Gastrocnemius medialis (tissue), 4 donors: ENCODE results near the gene RPL22. TPM values are rescaled to one million over a fixed set of nuclear protein-coding genes. Genes with fewer than 3 reads are reported as not detected.

ENCODE experiments used
- ATAC-seq, 2 donors: fragments of 150-250 bp; one replicate each; pipeline ENCODE4 v1.9.1; 2016
- DNase-seq, 2 donors: peaks; one replicate each; pipeline ENCODE4 v3.0.0-alpha.2; 2019
- H3K27ac ChIP-seq, 4 donors: fragments of 200-600 bp; sonication (generic); 1 replicate in 1 of 4; 2 replicates in 3 of 4; pipeline ENCODE4 v1.5.1; 2016 to 2018; ENCODE audit warnings: mild to moderate bottlenecking in 2 of 4, moderate library complexity in 1 of 4
- H3K27me3 ChIP-seq, 3 donors: fragments of 200-600 bp; sonication (generic) in 2 of 3; 1 replicate in 1 of 3; 2 replicates in 2 of 3; pipeline versions ENCODE4 v1.5.1 to v1.6.0; 2016 to 2019; ENCODE audit warnings: mild to moderate bottlenecking in 1 of 3, moderate library complexity in 1 of 3
- H3K36me3 ChIP-seq, 2 donors: fragments of 200-600 bp; sonication (generic) in 1 of 2; one replicate each; pipeline ENCODE4 v1.5.1; 2017 to 2018
- H3K4me1 ChIP-seq, 2 donors: fragments of 200-600 bp; sonication (generic) in 1 of 2; one replicate each; pipeline ENCODE4 v1.5.1; 2016 to 2017; ENCODE audit warnings: mild to moderate bottlenecking in 2 of 2
- H3K4me3 ChIP-seq, 4 donors: fragments of 200-600 bp; sonication (generic) in 3 of 4; 1 replicate in 1 of 4; 2 replicates in 3 of 4; pipeline ENCODE4 v1.5.1; 2016 to 2019; ENCODE audit warnings: mild to moderate bottlenecking in 2 of 4
- H3K9me3 ChIP-seq, 3 donors: fragments of 200-600 bp; sonication (generic) in 2 of 3; 1 replicate in 1 of 3; 2 replicates in 2 of 3; pipeline ENCODE4 v1.5.1; 2016 to 2019
- CTCF ChIP-seq, 5 experiments: fragments of 450-650 bp in 3 of 5; fragments of 200-600 bp in 2 of 5; sonication (generic) in 2 of 5; IDR thresholded peaks in 4 of 5; conservative IDR thresholded peaks in 1 of 5; 1 replicate in 4 of 5; 2 replicates in 1 of 5; pipeline ENCODE4 v1.5.1; 2016 to 2019; ENCODE audit warnings: antibody characterized with exemption in 5 of 5, mild to moderate bottlenecking in 3 of 5, moderate library complexity in 3 of 5
- POLR2A ChIP-seq, 2 donors: fragments of 450-650 bp; IDR thresholded peaks; one replicate each; pipeline ENCODE4 v1.6.1; 2017; ENCODE audit warnings: antibody characterized with exemption in 2 of 2, mild to moderate bottlenecking in 2 of 2, moderate library complexity in 2 of 2
- in situ Hi-C, 4 donors: fragments of 200-750 bp; cut with MboI; loops; one replicate each; pipeline versions ENCODE4 v1.15.0 to v1.8.0; 2017; ENCODE audit warnings: low sequenced_read_pairs in 4 of 4
- intact Hi-C: fragments of 100-400 bp; cut with DNase I; formaldehyde crosslinking; loops from one replicate; pipeline ENCODE4 v1.15.1; 2023; ENCODE audit warnings: low total_unique reads
- total RNA-seq, 4 donors: library from RNA; depleted of rRNA; stranded (reverse); fragments of >200 nt; gene quantifications; one replicate each; pipeline versions ENCODE4 v1.1.0 to v1.2.3, GENCODE V29; 2016

The RPL22 gene
- total RNA-seq, 4 donors from 2014 or later: 95.2 to 132 (median 121) TPM

GRCh38 chr1:6163973-6164617 lies 35.3 kb downstream of the RPL22 start:
- DNase-seq (no peak), ATAC-seq (no peak)
- intact Hi-C loops (no loop called here), in situ Hi-C loops (no loop called here)
- Histone ChIP-seq H3K9me3 (no peaks in the 10 kb centered on the region), H3K4me1 (no peaks in the 10 kb centered on the region), H3K27me3 (peaks cover 7 to 16% (median 8%) of the 10 kb centered on the region in 3 donors), H3K27ac (no peak overlapping the region), H3K4me3 (no peak overlapping the region), H3K36me3 (no peaks in the 10 kb centered on the region)
- TF ChIP-seq CTCF (IDR thresholded peaks at IDR 0.05 in 4 of 5, conservative IDR thresholded peaks at IDR 0.05 in 1 of 5): no peak
- TF ChIP-seq POLR2A (IDR thresholded peaks at IDR 0.05): no peak

GRCh38 chr1:6163191-6163972 lies 36.0 kb downstream of the RPL22 start:
- H3K9me3 ChIP-seq: no peaks in the 10 kb centered on the region
- H3K4me3 ChIP-seq: no peak overlapping the region
- in situ Hi-C loops: no loop called here
- DNase-seq (no peak), ATAC-seq (no peak)
- H3K27me3 ChIP-seq: peaks cover 7 to 17% (median 8%) of the 10 kb centered on the region in 3 donors
- H3K27ac ChIP-seq: no peak overlapping the region
- no peaks in the 10 kb centered on the region for H3K4me1 ChIP-seq
- no peaks in the 10 kb centered on the region for H3K36me3 ChIP-seq
- intact Hi-C loops: no loop called here
- no peak for TF ChIP-seq POLR2A (IDR thresholded peaks at IDR 0.05)
- no peak for TF ChIP-seq CTCF (IDR thresholded peaks at IDR 0.05 in 4 of 5, conservative IDR thresholded peaks at IDR 0.05 in 1 of 5)

- in situ Hi-C loops: no loop called here
- ATAC-seq: no peak
- TF ChIP-seq POLR2A (IDR thresholded peaks at IDR 0.05): no peak
- no peak for TF ChIP-seq CTCF (IDR thresholded peaks at IDR 0.05 in 4 of 5, conservative IDR thresholded peaks at IDR 0.05 in 1 of 5)
- DNase-seq: no peak
- peaks cover 7 to 18% (median 8%) of the 10 kb centered on the region in 3 donors for H3K27me3 ChIP-seq
- no peaks in the 10 kb centered on the region for H3K4me1 ChIP-seq
- intact Hi-C loops: no loop called here
- H3K27ac ChIP-seq: no peak overlapping the region
- no peak overlapping the region for H3K4me3 ChIP-seq
- H3K36me3 ChIP-seq: no peaks in the 10 kb centered on the region
- H3K9me3 ChIP-seq: no peaks in the 10 kb centered on the region
Measured at GRCh38 chr1:6162773-6163172, 36.6 kb downstream of the RPL22 start.

GRCh38 chr1:6162341-6162740 lies 37.1 kb downstream of the RPL22 start:
- in situ Hi-C loops: no loop called here
- Histone ChIP-seq H3K27ac (no peak overlapping the region), H3K4me3 (no peak overlapping the region), H3K27me3 (peaks cover 7 to 18% (median 8%) of the 10 kb centered on the region in 3 donors), H3K9me3 (no peaks in the 10 kb centered on the region), H3K4me1 (no peaks in the 10 kb centered on the region), H3K36me3 (no peaks in the 10 kb centered on the region)
- TF ChIP-seq CTCF (IDR thresholded peaks at IDR 0.05 in 4 of 5, conservative IDR thresholded peaks at IDR 0.05 in 1 of 5) (no peak), POLR2A (IDR thresholded peaks at IDR 0.05) (no peak)
- intact Hi-C loops: no loop called here
- DNase-seq (no peak), ATAC-seq (no peak)
